Stimulated activated naive CD8-positive, alpha-beta T cell treated with anti-CD3 and anti-CD28 coated beads, Interleukin-15, Interleukin-2, amounts not matched to agents 100 ng/mL and 50 ng/mL, for 24 hours (primary cell): ENCODE measurements around the gene TCTN1.
"Not testable (repeated sequence)": the region's sequence is repeated elsewhere in the genome, so short reads cannot be mapped to it uniquely, and the experiment has no call there.

ENCODE experiments used
- H3K27ac Mint-ChIP-seq: one replicate; pipeline ENCODE4 v1.8.0; 2021; ENCODE audit warnings: mild to moderate bottlenecking, mixed read lengths
- H3K27me3 Mint-ChIP-seq: one replicate; pipeline ENCODE4 v1.8.0; 2021; ENCODE audit warnings: mixed read lengths
- H3K36me3 Mint-ChIP-seq: one replicate; pipeline ENCODE4 v1.8.0; 2021; ENCODE audit warnings: low read depth, mixed read lengths
- H3K4me1 Mint-ChIP-seq: one replicate; pipeline ENCODE4 v1.8.0; 2021; ENCODE audit warnings: low read depth, mixed read lengths
- H3K4me3 Mint-ChIP-seq: one replicate; pipeline ENCODE4 v1.8.0; 2021; ENCODE audit warnings: mild to moderate bottlenecking, mixed read lengths
- H3K9me3 Mint-ChIP-seq: one replicate; pipeline ENCODE4 v1.8.0; 2021; ENCODE audit warnings: mixed read lengths

The TCTN1 gene

GRCh38 chr12:110602085-110602814 lies 11.7 kb upstream of the TCTN1 start:
- Mint-ChIP-seq H3K27ac (peak overlapping the region; percentile 49), H3K4me1 (peaks cover 22% of the 10 kb centered on the region)
- H3K9me3 Mint-ChIP-seq, H3K36me3 Mint-ChIP-seq, H3K27me3 Mint-ChIP-seq, H3K4me3 Mint-ChIP-seq: not testable (repeated sequence)

DNA sequence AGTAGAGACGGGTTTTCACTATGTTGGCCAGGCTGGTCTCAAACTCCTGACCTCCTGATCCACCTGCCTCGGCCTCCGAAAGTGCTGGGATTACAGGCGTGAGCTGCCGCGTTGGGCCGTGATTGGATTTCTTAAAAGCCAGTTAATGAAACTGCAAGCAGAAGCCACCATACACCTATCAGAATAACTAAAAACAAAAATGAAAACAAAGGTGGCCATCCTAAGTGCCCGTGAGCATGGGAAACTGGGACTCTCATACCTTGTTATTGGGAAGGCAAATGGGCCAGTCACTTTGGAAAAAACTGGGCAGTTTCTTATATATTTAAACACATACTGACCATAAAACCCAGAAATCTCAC lies 7.7 kb upstream of the TCTN1 start:
- peak overlapping the region; percentile 82 for H3K4me3 Mint-ChIP-seq
- peaks cover 27% of the 10 kb centered on the region for H3K4me1 Mint-ChIP-seq
- no peaks in the 10 kb centered on the region for H3K36me3 Mint-ChIP-seq
- peak overlapping the region; percentile 86 for H3K27ac Mint-ChIP-seq
- no peaks in the 10 kb centered on the region for H3K27me3 Mint-ChIP-seq
- H3K9me3 Mint-ChIP-seq = no peaks in the 10 kb centered on the region

GRCh38 chr12:110613071-110613770 lies 708 bp upstream of the TCTN1 start:
- H3K27me3 Mint-ChIP-seq = no peaks in the 10 kb centered on the region
- peaks cover 46% of the 10 kb centered on the region for H3K4me1 Mint-ChIP-seq
- H3K4me3 Mint-ChIP-seq = peak overlapping the region; percentile 83
- no peaks in the 10 kb centered on the region for H3K36me3 Mint-ChIP-seq
- H3K9me3 Mint-ChIP-seq = no peaks in the 10 kb centered on the region
- H3K27ac Mint-ChIP-seq = peak overlapping the region; percentile 82

- Mint-ChIP-seq H3K27me3 (no peaks in the 10 kb centered on the region), H3K4me1 (peaks cover 48% of the 10 kb centered on the region), H3K36me3 (no peaks in the 10 kb centered on the region), H3K4me3 (peak overlapping the region; percentile 59), H3K9me3 (no peaks in the 10 kb centered on the region), H3K27ac (no peak overlapping the region)
Observed at GRCh38 chr12:110615171-110615570, 1.2 kb downstream of the TCTN1 start.

DNA sequence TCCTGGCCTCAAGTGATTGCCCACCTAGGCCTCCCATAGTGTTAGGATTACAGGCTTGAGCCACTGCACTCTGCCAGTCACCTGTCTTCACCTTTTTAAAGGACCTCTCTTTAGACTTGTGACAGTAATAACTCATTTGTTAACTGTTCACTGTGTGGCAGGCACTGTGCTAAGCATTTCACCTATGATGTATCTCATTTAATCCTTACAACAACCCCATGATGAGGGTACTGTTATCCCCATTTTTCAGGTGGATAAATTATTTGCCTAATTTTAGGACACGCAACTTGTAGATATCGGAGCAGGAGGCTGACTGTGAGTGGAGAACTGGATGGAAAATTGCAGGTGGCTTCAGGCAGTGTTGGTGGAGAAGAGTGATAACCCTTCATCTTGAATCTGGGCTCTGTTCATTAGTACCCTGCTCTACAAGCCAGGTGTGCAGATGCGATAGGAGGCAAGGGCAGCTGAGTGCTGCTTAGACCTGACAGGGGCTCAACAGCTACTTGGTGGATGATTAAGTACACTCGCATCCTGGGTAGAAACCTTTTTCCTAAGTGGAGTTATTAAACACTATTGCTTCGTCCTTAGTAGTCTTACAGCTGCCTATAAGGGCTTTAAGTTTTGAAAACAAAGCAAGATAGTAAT lies 2.7 kb downstream of the TCTN1 start:
- Mint-ChIP-seq H3K9me3 (no peaks in the 10 kb centered on the region), H3K27ac (no peak overlapping the region), H3K27me3 (no peaks in the 10 kb centered on the region), H3K36me3 (no peaks in the 10 kb centered on the region), H3K4me3 (no peak overlapping the region), H3K4me1 (peaks cover 52% of the 10 kb centered on the region)

DNA sequence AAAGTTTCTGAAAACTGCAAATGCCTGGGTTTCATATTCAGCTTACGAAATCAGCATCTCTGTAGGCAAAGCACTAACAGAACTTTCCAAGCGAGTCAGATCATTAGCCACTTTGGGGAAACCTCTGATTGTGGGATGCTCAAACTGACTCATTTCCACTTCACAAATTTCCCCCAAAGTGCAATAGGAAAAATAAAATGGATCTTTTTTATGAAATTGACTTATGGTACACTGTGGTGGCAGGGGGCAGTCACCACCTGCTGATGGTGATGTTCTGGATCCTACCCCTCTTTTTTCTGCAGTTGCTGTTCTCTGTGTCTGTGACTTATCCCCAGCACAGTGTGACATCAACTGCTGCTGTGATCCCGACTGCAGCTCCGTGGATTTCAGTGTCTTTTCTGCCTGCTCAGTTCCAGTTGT lies 5.6 kb downstream of the TCTN1 start:
- no peaks in the 10 kb centered on the region for H3K27me3 Mint-ChIP-seq
- peaks cover 49% of the 10 kb centered on the region for H3K4me1 Mint-ChIP-seq
- H3K9me3 Mint-ChIP-seq = no peaks in the 10 kb centered on the region
- peak overlapping the region; percentile 88 for H3K27ac Mint-ChIP-seq
- H3K36me3 Mint-ChIP-seq = no peaks in the 10 kb centered on the region
- peak overlapping the region; percentile 54 for H3K4me3 Mint-ChIP-seq

DNA sequence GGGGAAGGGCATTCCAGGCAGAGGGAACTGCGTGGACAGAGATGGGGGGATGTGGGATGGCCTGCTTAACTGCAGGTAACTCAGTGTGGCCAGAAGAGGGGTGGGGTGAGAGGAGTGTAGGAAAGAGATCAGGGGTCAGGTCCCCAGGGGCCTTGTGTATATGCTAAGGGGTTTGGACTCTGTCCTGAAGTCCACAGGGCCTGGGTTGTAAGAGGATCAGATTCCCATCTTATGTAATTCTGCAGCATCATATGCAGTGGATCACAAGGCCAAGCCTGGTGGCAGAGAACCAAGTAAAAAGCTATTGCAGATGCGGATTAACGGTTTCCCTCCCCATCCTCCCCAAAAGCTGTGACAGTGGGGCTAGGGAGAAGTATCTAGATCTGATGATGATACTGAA lies 8.7 kb downstream of the TCTN1 start:
- no peak overlapping the region for H3K4me3 Mint-ChIP-seq

DNA sequence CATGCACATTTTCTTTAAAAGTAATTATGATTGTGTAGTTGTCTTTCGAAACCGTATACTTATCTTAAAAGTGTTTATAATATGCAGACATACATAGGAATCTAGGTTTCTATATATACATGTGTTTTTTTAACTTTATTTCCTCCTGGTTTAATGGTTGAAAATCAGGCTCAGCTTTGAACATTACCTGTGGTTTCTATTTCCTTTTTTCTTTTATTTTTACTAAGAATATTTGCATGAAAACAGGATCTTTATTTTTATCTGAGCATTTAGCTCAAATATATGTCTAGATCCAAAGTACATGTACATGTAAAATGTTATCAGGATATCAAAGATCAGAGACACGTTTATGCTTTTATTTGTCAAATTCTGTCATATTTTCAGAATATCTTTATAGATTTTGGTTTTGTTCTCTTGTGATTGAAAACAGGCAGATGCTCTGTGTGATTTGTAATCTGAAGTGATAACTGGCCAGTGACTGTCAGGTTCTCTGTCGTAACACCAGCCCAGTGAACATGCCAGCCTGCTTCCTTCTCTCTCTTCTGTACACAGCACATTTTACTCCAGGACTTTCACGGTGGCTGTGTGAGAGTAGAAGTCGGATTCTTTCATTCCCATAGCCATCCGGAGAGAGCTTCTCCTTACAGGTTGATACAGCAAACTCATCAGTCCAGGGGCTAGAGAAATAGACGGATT lies 13.7 kb downstream of the TCTN1 start:
- no peaks in the 10 kb centered on the region for H3K9me3 Mint-ChIP-seq
- peak overlapping the region; percentile 67 for H3K27ac Mint-ChIP-seq
- peaks cover 25% of the 10 kb centered on the region for H3K4me1 Mint-ChIP-seq
- H3K27me3 Mint-ChIP-seq = no peaks in the 10 kb centered on the region
- H3K36me3 Mint-ChIP-seq = peaks cover 19% of the 10 kb centered on the region
- no peak overlapping the region for H3K4me3 Mint-ChIP-seq

More for the DNA sequence above, 8.7 kb downstream of the TCTN1 start:
- Mint-ChIP-seq H3K36me3 (peaks cover 6% of the 10 kb centered on the region), H3K27ac (peak overlapping the region; percentile 10), H3K9me3 (no peaks in the 10 kb centered on the region), H3K4me1 (peaks cover 42% of the 10 kb centered on the region), H3K27me3 (no peaks in the 10 kb centered on the region)

DNA sequence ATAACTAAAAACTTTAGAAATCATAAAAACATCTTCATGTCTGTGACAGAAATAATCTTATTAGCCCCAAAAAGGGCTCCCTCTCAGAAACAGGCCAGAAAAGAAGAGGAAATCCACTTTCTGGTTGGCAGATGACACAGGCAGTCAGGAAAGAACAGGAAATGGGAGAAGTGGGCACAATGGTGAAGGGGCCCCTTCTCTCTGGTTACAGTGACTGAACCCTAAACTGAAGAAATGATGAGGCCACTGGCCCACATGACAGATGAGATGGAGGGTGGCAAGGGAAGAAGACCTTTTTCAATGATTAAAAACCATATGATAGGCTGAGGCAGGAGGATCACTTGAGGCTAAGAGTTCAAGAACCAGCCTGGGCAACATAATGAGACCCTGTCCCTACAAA lies 21.1 kb downstream of the TCTN1 start:
- Mint-ChIP-seq H3K27me3 (no peaks in the 10 kb centered on the region), H3K36me3 (no peaks in the 10 kb centered on the region), H3K27ac (peak overlapping the region; percentile 28), H3K9me3 (no peaks in the 10 kb centered on the region), H3K4me3 (no peak overlapping the region), H3K4me1 (peaks cover 71% of the 10 kb centered on the region)

DNA sequence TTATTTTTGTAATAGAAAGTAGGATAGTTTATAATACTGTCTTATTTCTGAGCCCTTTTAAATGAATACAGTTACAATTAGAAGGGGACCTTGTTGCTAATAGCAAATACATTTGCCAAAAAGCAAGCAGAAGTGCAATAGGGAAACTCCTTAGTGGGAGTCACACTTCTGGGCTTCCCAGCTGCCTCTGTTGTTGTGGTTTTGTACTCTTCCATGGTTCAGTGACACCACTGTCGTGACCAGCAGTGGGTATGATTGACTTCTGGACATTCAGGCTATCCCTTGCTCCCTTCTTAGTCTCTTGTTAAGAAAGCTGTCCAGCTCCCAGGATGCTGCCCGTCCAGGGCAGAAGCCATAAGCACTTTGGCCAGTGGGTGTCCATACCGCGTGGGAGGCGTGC lies 22.6 kb downstream of the TCTN1 start:
- peaks cover 84% of the 10 kb centered on the region for H3K4me1 Mint-ChIP-seq
- H3K4me3 Mint-ChIP-seq = no peak overlapping the region
- H3K27ac Mint-ChIP-seq = peak overlapping the region; percentile 34
- H3K27me3 Mint-ChIP-seq = no peaks in the 10 kb centered on the region
- no peaks in the 10 kb centered on the region for H3K9me3 Mint-ChIP-seq
- H3K36me3 Mint-ChIP-seq = no peaks in the 10 kb centered on the region

DNA sequence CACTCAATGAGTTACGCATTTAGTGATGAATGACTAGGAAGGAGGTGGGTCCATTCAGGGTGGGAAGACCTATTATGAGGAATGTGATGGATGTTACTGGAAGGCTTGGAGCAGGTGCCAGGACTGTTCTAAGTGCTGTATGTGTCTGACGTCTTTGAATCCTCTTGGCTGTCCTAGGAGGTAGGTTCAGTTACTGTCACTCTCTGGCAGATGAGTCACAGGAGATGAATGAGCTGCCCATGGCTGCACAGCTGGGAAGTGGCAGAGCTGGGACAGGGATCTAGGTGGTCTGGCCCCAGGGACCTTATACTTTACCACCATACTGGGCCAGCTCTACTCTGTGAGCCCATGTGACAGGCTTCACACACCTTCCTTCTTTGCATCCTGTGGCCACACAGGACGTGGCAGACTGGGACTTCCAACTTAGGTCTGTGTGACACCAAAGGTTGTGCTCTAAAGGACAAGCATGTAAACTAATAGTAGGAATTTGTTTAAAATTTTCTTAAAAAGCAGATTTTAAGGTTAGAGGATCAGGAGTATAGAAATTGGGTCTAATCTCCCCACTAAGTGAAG lies 24.0 kb downstream of the TCTN1 start:
- Mint-ChIP-seq H3K27ac (peak overlapping the region; percentile 24), H3K4me1 (peaks cover 89% of the 10 kb centered on the region), H3K9me3 (no peaks in the 10 kb centered on the region), H3K27me3 (no peaks in the 10 kb centered on the region), H3K4me3 (no peak overlapping the region), H3K36me3 (no peaks in the 10 kb centered on the region)

DNA sequence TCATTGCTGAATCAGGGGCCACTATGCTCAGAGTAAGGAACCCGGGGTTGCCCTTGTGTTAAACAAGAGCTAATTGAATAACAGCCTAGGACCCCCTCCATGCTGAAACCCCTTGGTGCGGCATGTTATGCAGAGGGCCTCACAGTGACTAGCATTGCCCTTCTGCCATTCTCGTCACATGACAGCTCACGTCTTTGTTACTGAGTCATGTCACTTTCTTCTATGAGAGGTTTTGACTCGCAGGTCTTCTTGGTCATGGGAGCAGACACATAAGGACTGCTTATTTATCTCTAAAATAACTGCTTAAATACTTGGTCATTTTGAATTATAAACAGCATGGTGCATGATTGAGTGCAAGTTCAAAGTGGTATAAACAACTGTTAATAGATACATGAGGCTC lies 24.9 kb downstream of the TCTN1 start:
- H3K27me3 Mint-ChIP-seq = no peaks in the 10 kb centered on the region
- no peak overlapping the region for H3K27ac Mint-ChIP-seq
- no peaks in the 10 kb centered on the region for H3K9me3 Mint-ChIP-seq
- no peak overlapping the region for H3K4me3 Mint-ChIP-seq
- peaks cover under 1% of the 10 kb centered on the region for H3K36me3 Mint-ChIP-seq
- peaks cover 91% of the 10 kb centered on the region for H3K4me1 Mint-ChIP-seq

DNA sequence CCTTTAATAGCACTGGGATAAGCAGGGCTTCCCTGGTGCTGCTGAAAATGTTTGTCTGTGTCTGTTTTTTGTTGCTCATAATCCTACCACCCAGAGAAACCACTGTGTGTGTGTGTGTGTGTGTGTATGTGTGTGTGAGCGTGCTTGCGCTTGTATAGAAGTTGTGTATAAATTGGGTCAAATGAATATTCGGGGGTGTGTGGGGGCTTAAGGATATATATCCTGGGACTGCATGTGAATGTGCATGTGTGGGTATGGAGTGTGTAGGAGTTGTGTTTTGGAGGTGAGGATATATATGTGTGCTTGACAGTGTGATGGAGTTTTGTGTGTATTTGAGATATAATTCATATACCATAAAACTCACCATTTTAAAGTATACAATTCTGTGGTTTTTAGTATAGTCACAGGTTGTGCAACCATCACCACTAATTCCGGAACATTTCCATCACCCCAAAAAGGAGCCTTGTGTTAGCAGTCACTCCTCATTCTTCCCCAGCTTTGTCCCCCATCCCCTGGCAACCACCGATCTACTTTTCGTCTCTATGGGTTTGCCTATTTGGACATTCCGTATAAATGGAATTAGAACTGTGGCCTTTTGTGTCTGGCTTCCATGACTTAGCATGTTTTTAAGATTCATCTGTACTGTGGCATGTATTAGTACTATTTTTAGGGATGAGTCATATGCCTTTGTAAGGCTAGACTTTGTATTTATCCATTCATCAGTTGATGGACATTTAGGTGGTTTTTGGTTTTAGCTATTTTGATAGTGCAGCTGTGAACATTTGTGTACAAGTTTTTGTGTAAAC lies 25.6 kb downstream of the TCTN1 start:
- Mint-ChIP-seq H3K27me3 (no peaks in the 10 kb centered on the region), H3K4me3 (peak overlapping the region; percentile 38), H3K36me3 (peaks cover 6% of the 10 kb centered on the region), H3K27ac (peak overlapping the region; percentile 38), H3K4me1 (peaks cover 93% of the 10 kb centered on the region), H3K9me3 (no peaks in the 10 kb centered on the region)
